DMS79 treated with DMSO at 0.1 percent for 48 hours (cell line): Measurements from ENCODE around the gene ABLIM1.

Experiments used
- DNase-seq: peaks from one replicate; lab custom pipeline; 2025; lab: John Stamatoyannopoulos, UW

Gene ABLIM1

GRCh38 chr10:114489521-114490310 lies 168.4 kb downstream of the ABLIM1 start:
- no peak for DNase-seq

GRCh38 chr10:114487815-114488536 lies 170.1 kb downstream of the ABLIM1 start:
- DNase-seq: no peak

- DNase-seq: no peak
Measured at GRCh38 chr10:114486938-114487814, 170.9 kb downstream of the ABLIM1 start.

- DNase-seq: no peak
Measured at GRCh38 chr10:114485696-114486400, 172.2 kb downstream of the ABLIM1 start.

GRCh38 chr10:114483575-114483974 lies 174.5 kb downstream of the ABLIM1 start:
- no peak for DNase-seq

GRCh38 chr10:114482480-114483304 lies 175.4 kb downstream of the ABLIM1 start:
- DNase-seq: no peak

GRCh38 chr10:114481055-114481454 lies 177.0 kb downstream of the ABLIM1 start:
- DNase-seq: no peak

GRCh38 chr10:114479836-114480235 lies 178.2 kb downstream of the ABLIM1 start:
- no peak for DNase-seq

GRCh38 chr10:114479307-114479706 lies 178.8 kb downstream of the ABLIM1 start:
- no peak for DNase-seq

- no peak for DNase-seq
Measured at GRCh38 chr10:114478281-114478680, 179.8 kb downstream of the ABLIM1 start.

GRCh38 chr10:114477285-114477684 lies 180.8 kb downstream of the ABLIM1 start:
- DNase-seq: no peak

GRCh38 chr10:114474989-114475388 lies 183.1 kb downstream of the ABLIM1 start:
- no peak for DNase-seq

- no peak for DNase-seq
Measured at GRCh38 chr10:114473776-114474175, 184.3 kb downstream of the ABLIM1 start.

- no peak for DNase-seq
Measured at GRCh38 chr10:114472877-114473253, 185.2 kb downstream of the ABLIM1 start.

GRCh38 chr10:114471906-114472876 lies 185.9 kb downstream of the ABLIM1 start:
- DNase-seq: no peak

- peak; percentile 23 for DNase-seq
Measured at GRCh38 chr10:114470956-114471905, 186.8 kb downstream of the ABLIM1 start.

GRCh38 chr10:114470361-114470760 lies 187.7 kb downstream of the ABLIM1 start:
- no peak for DNase-seq

- no peak for DNase-seq
Measured at GRCh38 chr10:114458955-114459354, 199.1 kb downstream of the ABLIM1 start.
